Fibroblast of lung (primary cell): ENCODE results near the gene EIF3J. TPM values are rescaled to one million over a fixed set of nuclear protein-coding genes. Genes with fewer than 3 reads are reported as not detected.
"Not testable (repeated sequence)": the region's sequence is repeated elsewhere in the genome, so short reads cannot be mapped to it uniquely, and the experiment has no call there.

ENCODE experiments used
- DNase-seq, 2 donors: peaks; one replicate each; pipeline versions ENCODE4 v3.0.0 to v3.0.0-alpha.2; 2010; ENCODE audit warnings: low read depth in 2 of 2
- H2AFZ ChIP-seq: 2 replicates; pipeline ENCODE4 v1.5.1; 2012; ENCODE audit warnings: low read length, control low read depth, inconsistent platforms
- H3K27ac ChIP-seq: 2 replicates; pipeline ENCODE4 v1.5.1; 2011; ENCODE audit warnings: low read length, control low read depth; ENCODE audit not compliant: insufficient read depth
- H3K27me3 ChIP-seq: 2 replicates; pipeline ENCODE4 v1.5.1; 2011; ENCODE audit warnings: mild to moderate bottlenecking, low read length; ENCODE audit not compliant: control insufficient read depth, insufficient read depth
- H3K36me3 ChIP-seq: 2 replicates; pipeline ENCODE4 v1.5.1; 2011; ENCODE audit warnings: low read length; ENCODE audit not compliant: control insufficient read depth, insufficient read depth
- H3K4me1 ChIP-seq: 2 replicates; pipeline ENCODE4 v1.5.1; 2011; ENCODE audit warnings: low read length; ENCODE audit not compliant: control insufficient read depth, insufficient read depth; ENCODE audit errors: extremely low read depth
- H3K4me2 ChIP-seq: 2 replicates; pipeline ENCODE4 v1.5.1; 2011; ENCODE audit warnings: low read length, control low read depth; ENCODE audit not compliant: insufficient read depth; ENCODE audit errors: extremely low read depth
- H3K4me3 ChIP-seq, 4 experiments: fragments of 200-600 bp in 1 of 4; sonication (generic) in 1 of 4; replicated peaks in 1 of 4; 2 replicates each; pipeline ENCODE4 v1.5.1; 2011 to 2016; ENCODE audit warnings: low read length in 4 of 4, low read depth in 3 of 4, mild to moderate bottlenecking in 3 of 4, control low read depth in 2 of 4, inconsistent platforms in 1 of 4, mixed read lengths in 1 of 4; ENCODE audit not compliant: insufficient read depth in 1 of 4; ENCODE audit errors: control extremely low read depth in 1 of 4
- H3K79me2 ChIP-seq: 2 replicates; pipeline ENCODE4 v1.5.1; 2012; ENCODE audit warnings: mild to moderate bottlenecking, low read length, inconsistent platforms; ENCODE audit not compliant: control insufficient read depth, insufficient read depth
- H3K9ac ChIP-seq: 2 replicates; pipeline ENCODE4 v1.5.1; 2011; ENCODE audit warnings: mild to moderate bottlenecking, low read length, control low read depth; ENCODE audit not compliant: insufficient read depth
- H3K9me3 ChIP-seq: 2 replicates; pipeline ENCODE4 v1.5.1; 2012; ENCODE audit warnings: low read depth, low read length; ENCODE audit not compliant: control insufficient read depth, insufficient read depth
- H4K20me1 ChIP-seq: 2 replicates; pipeline ENCODE4 v1.5.1; 2011; ENCODE audit warnings: low read length; ENCODE audit not compliant: control insufficient read depth, insufficient read depth; ENCODE audit errors: extremely low read depth
- CTCF ChIP-seq, 2 donors: IDR thresholded peaks in 1 of 2; conservative IDR thresholded peaks in 1 of 2; 1 replicate in 1 of 2; 2 replicates in 1 of 2; pipeline ENCODE4 v1.5.1; 2011 to 2012; ENCODE audit warnings: low read length in 2 of 2, control low read depth in 1 of 2, inconsistent platforms in 1 of 2, low read depth in 1 of 2, mild to moderate bottlenecking in 1 of 2
- EZH2 ChIP-seq: IDR thresholded peaks from 2 replicates; pipeline ENCODE4 v1.5.1; 2012; ENCODE audit warnings: low read length, control low read depth, mild to moderate bottlenecking; ENCODE audit errors: missing control alignments
- polyA plus RNA-seq, 2 donors: library from polyadenylated mRNA; depleted of rRNA in 1 of 2; stranded (reverse) in 1 of 2; unstranded in 1 of 2; fragments of >200 nt; gene quantifications; 2 replicates each; pipeline ENCODE4 v1.2.1, GENCODE V29; 2011 to 2012; ENCODE audit warnings: missing spikeins in 1 of 2
- total RNA-seq: library from RNA; depleted of rRNA; stranded (reverse); fragments of >200 nt; gene quantifications from 2 replicates; pipeline ENCODE4 v1.2.1, GENCODE V29; 2014

The EIF3J gene
- total and polyA plus RNA-seq, 2 donors (not counting 1 experiment from before 2014, with no cell fraction given): 34.8 to 72.9 TPM

GRCh38 chr15:44529864-44530604, 6.9 kb upstream of the EIF3J start:
- Histone ChIP-seq H3K4me1 (no peaks in the 10 kb centered on the region), H3K79me2 (no peaks in the 10 kb centered on the region), H2AFZ (no peak overlapping the region), H3K4me2 (no peak overlapping the region), H3K9me3 (no peaks in the 10 kb centered on the region), H3K27me3 (no peaks in the 10 kb centered on the region), H3K9ac (no peak overlapping the region), H3K36me3 (peaks cover 1% of the 10 kb centered on the region), H3K27ac (no peak overlapping the region), H3K4me3 (no peak overlapping the region), H4K20me1 (no peaks in the 10 kb centered on the region)
- TF ChIP-seq CTCF (conservative IDR thresholded peaks at IDR 0.05 in 1 of 2, IDR thresholded peaks at IDR 0.05 in 1 of 2; ENCODE audit: low read depth in 1 of 2, low read length in 2 of 2): no peak
- TF ChIP-seq EZH2: no peak
- DNase-seq: no peak

- Histone ChIP-seq H3K9me3 (no peaks in the 10 kb centered on the region), H4K20me1 (no peaks in the 10 kb centered on the region), H3K27me3 (no peaks in the 10 kb centered on the region), H3K4me1 (no peaks in the 10 kb centered on the region), H3K9ac (no peak overlapping the region), H3K36me3 (peaks cover 1% of the 10 kb centered on the region), H2AFZ (no peak overlapping the region), H3K4me3 (no peak overlapping the region), H3K27ac (no peak overlapping the region), H3K79me2 (peaks cover under 1% of the 10 kb centered on the region), H3K4me2 (no peak overlapping the region)
- DNase-seq: no peak
- TF ChIP-seq EZH2 (no peak), CTCF (conservative IDR thresholded peaks at IDR 0.05 in 1 of 2, IDR thresholded peaks at IDR 0.05 in 1 of 2; ENCODE audit: low read depth in 1 of 2, low read length in 2 of 2) (no peak)
These were observed 6.3 kb upstream of the EIF3J start for GRCh38 chr15:44530653-44531052.

GRCh38 chr15:44532275-44532674, 4.7 kb upstream of the EIF3J start:
- not testable (repeated sequence) for H3K36me3 ChIP-seq, DNase-seq, H3K9me3 ChIP-seq, H3K79me2 ChIP-seq, H3K4me1 ChIP-seq, H3K27me3 ChIP-seq, H3K4me2 ChIP-seq, H3K4me3 ChIP-seq, H2AFZ ChIP-seq, H4K20me1 ChIP-seq, H3K27ac ChIP-seq, H3K9ac ChIP-seq
